Endothelial cell of umbilical vein (primary cell): ENCODE data around the gene ZBTB46. TPM values are rescaled to one million over a fixed set of nuclear protein-coding genes. Genes with fewer than 3 reads are reported as not detected.

Experiments used
- BruUV-seq: library from RNA; stranded (reverse); fragments of 400-500 nt; replicated peaks from 2 replicates; lab custom pipeline; 2021; lab: Mats Ljungman, UMichigan
- CTCF ChIA-PET: fragments of 300-600, 350-600 bp; sonication (Branson Sonifier 250); formaldehyde crosslinking; loops from one replicate; lab custom pipeline; 2021; ENCODE audit warnings: antibody characterized with exemption, inconsistent platforms; lab: Charles Lee
- POLR2A ChIA-PET: fragments of 300-600, 350-600 bp; sonication (Branson Sonifier 250); formaldehyde crosslinking; loops from one replicate; lab custom pipeline; 2021; ENCODE audit warnings: antibody characterized with exemption, inconsistent platforms; lab: Charles Lee
- DNase-seq: peaks from one replicate; pipeline ENCODE4 v3.0.0-alpha.2; 2011; ENCODE audit warnings: low read depth, low spot score
- FAIRE-seq: peaks from 2 replicates; lab custom pipeline; 2011; peaks lifted over from hg19 to GRCh38; lab: Jason Lieb, UNC
- H2AFZ ChIP-seq: 2 replicates; pipeline ENCODE4 v1.6.0; 2012; ENCODE audit warnings: low read depth, low read length, control low read depth, inconsistent platforms
- H3K27ac ChIP-seq: 2 replicates; pipeline ENCODE4 v1.5.1; 2011; ENCODE audit warnings: low read depth, mild to moderate bottlenecking, control low read depth, low read length, moderate library complexity; ENCODE audit not compliant: insufficient read depth
- H3K27me3 ChIP-seq, 2 experiments: 2 replicates each; pipeline versions ENCODE4 v1.6.0 to v1.6.1; 2011; ENCODE audit warnings: low read length in 2 of 2, mixed read lengths in 1 of 2; ENCODE audit not compliant: control insufficient read depth in 2 of 2, insufficient read depth in 2 of 2
- H3K36me3 ChIP-seq, 2 experiments: 2 replicates in 1 of 2; 3 replicates in 1 of 2; pipeline ENCODE4 v1.5.1; 2011; ENCODE audit warnings: low read length in 2 of 2, mild to moderate bottlenecking in 1 of 2, moderate library complexity in 1 of 2; ENCODE audit not compliant: control insufficient read depth in 2 of 2, insufficient read depth in 2 of 2; ENCODE audit errors: extremely low read depth in 1 of 2
- H3K4me1 ChIP-seq: 3 replicates; pipeline ENCODE4 v1.5.1; 2011; ENCODE audit warnings: mild to moderate bottlenecking, low read length; ENCODE audit not compliant: control insufficient read depth, insufficient read depth; ENCODE audit errors: extremely low read depth
- H3K4me2 ChIP-seq: 2 replicates; pipeline ENCODE4 v1.6.1; 2011; ENCODE audit warnings: low read length, control low read depth, mixed read lengths; ENCODE audit not compliant: insufficient read depth
- H3K4me3 ChIP-seq, 3 experiments: fragments of 200-600 bp in 1 of 3; sonication (generic), shearing (Covaris generic) in 1 of 3; replicated peaks in 1 of 3; 2 replicates each; pipeline ENCODE4 v1.5.1; 2011 to 2016; ENCODE audit warnings: control low read depth in 3 of 3, low read length in 3 of 3, mild to moderate bottlenecking in 2 of 3, inconsistent platforms in 1 of 3, low read depth in 1 of 3, moderate library complexity in 1 of 3; ENCODE audit not compliant: insufficient read depth in 1 of 3
- H3K79me2 ChIP-seq: 2 replicates; pipeline ENCODE4 v1.6.0; 2012; ENCODE audit warnings: low read length, inconsistent platforms; ENCODE audit not compliant: control insufficient read depth, insufficient read depth
- H3K9ac ChIP-seq: replicated peaks from 2 replicates; pipeline ENCODE3; 2011; ENCODE audit warnings: low read length, control low read depth; ENCODE audit not compliant: insufficient read depth; ENCODE audit errors: extremely low read depth
- H3K9me1 ChIP-seq: replicated peaks from 3 replicates; pipeline ENCODE4 v1.6.0; 2011; ENCODE audit warnings: mild to moderate bottlenecking, low read length; ENCODE audit not compliant: control insufficient read depth, insufficient read depth; ENCODE audit errors: extremely low read depth
- H3K9me3 ChIP-seq: replicated peaks from 2 replicates; pipeline ENCODE4 v1.5.1; 2012; ENCODE audit warnings: low read length, inconsistent platforms; ENCODE audit not compliant: control insufficient read depth, insufficient read depth
- H4K20me1 ChIP-seq: replicated peaks from 2 replicates; pipeline ENCODE3; 2011; ENCODE audit warnings: mild to moderate bottlenecking, low read length; ENCODE audit not compliant: control insufficient read depth, insufficient read depth; ENCODE audit errors: extremely low read depth
- CTCF ChIP-seq, 2 donors: IDR thresholded peaks; 1 replicate in 1 of 2; 2 replicates in 1 of 2; pipeline ENCODE4 v1.5.1; 2011; ENCODE audit warnings: low read length in 2 of 2, mild to moderate bottlenecking in 2 of 2, moderate library complexity in 2 of 2, control low read depth in 1 of 2, inconsistent platforms in 1 of 2, low read depth in 1 of 2; ENCODE audit not compliant: insufficient read depth in 1 of 2; ENCODE audit errors: extremely low read depth in 1 of 2
- EZH2 ChIP-seq: IDR thresholded peaks from 2 replicates; pipeline ENCODE4 v1.6.1; 2012; ENCODE audit warnings: borderline replicate concordance, low read depth, mild to moderate bottlenecking, moderate library complexity, low read length, inconsistent platforms; ENCODE audit not compliant: severe bottlenecking
- FOS ChIP-seq: IDR thresholded peaks from 2 replicates; pipeline ENCODE4 v1.6.1; 2011; ENCODE audit warnings: mild to moderate bottlenecking, low read length, moderate library complexity, borderline replicate concordance; ENCODE audit not compliant: insufficient read depth
- GATA2 ChIP-seq: IDR thresholded peaks from 2 replicates; pipeline ENCODE4 v1.7.0; 2011; ENCODE audit warnings: low read depth, mild to moderate bottlenecking, moderate library complexity, mixed read lengths, low read length; ENCODE audit not compliant: insufficient read length, insufficient read depth
- JUN ChIP-seq: IDR thresholded peaks from 2 replicates; pipeline ENCODE4 v1.6.1; 2011; ENCODE audit warnings: borderline replicate concordance, low read depth; ENCODE audit not compliant: insufficient read length, insufficient read depth
- MAX ChIP-seq: IDR thresholded peaks from 2 replicates; pipeline ENCODE4 v1.6.1; 2011; ENCODE audit not compliant: insufficient read depth, insufficient read length
- MYC ChIP-seq: IDR thresholded peaks from one replicate; pipeline ENCODE4 v1.6.1; 2011; ENCODE audit warnings: mild to moderate bottlenecking, low read depth, low read length
- POLR2A ChIP-seq: IDR thresholded peaks from 2 replicates; pipeline ENCODE4 v1.6.1; 2012; ENCODE audit warnings: low read depth, mild to moderate bottlenecking, control low read depth, low read length
- POLR2AphosphoS5 ChIP-seq: IDR thresholded peaks from 2 replicates; pipeline ENCODE4 v1.6.1; 2012; ENCODE audit warnings: low read depth, mild to moderate bottlenecking, control low read depth, low read length, moderate library complexity; ENCODE audit not compliant: insufficient read depth
- dilution Hi-C: fragments of 300-500 bp; cut with MboI; formaldehyde crosslinking; loops from one replicate; pipeline ENCODE4 v1.15.0; 2019; ENCODE audit warnings: low sequenced_read_pairs; ENCODE audit not compliant: extremely low pct_ligation_motif_present
- intact Hi-C: fragments of 100-400 bp; cut with micrococcal nuclease; formaldehyde crosslinking; loops from one replicate; pipeline ENCODE4 v1.10.0; 2022
- polyA plus RNA-seq, 4 experiments: library from polyadenylated mRNA; depleted of rRNA in 3 of 4; stranded (reverse) in 3 of 4; unstranded in 1 of 4; fragments of >200 nt; gene quantifications; 2 replicates each; pipeline versions ENCODE4 v1.2.1 to v1.2.3, GENCODE V29; 2011 to 2012; ENCODE audit warnings: missing spikeins in 1 of 4
- total RNA-seq: library from RNA; stranded (reverse); gene quantifications from 2 replicates; pipeline ENCODE4 v1.2.3, GENCODE V29; 2021

The ZBTB46 gene
- total and polyA plus RNA-seq, 2 donors (not counting 3 experiments of a cell fraction or from before 2014, with no cell fraction given), result 1.3 to 7.1 TPM

GRCh38 chr20:63756648-63756991 is 74.4 kb downstream of the ZBTB46 start:
- no peak for TF ChIP-seq EZH2
- no peak for TF ChIP-seq POLR2A
- TF ChIP-seq FOS, result no peak
- no peak for TF ChIP-seq JUN
- TF ChIP-seq POLR2AphosphoS5, result no peak
- TF ChIP-seq MYC, result no peak
- TF ChIP-seq CTCF (IDR thresholded peaks at IDR 0.05; ENCODE audit: extremely low read depth in 1 of 2, insufficient read depth in 1 of 2, low read depth in 1 of 2, low read length in 2 of 2), result no peak
- no peak for TF ChIP-seq MAX
- TF ChIP-seq GATA2, result no peak
- POLR2A ChIA-PET, result no interaction called here
- H2AFZ ChIP-seq, result no peak overlapping the region
- H3K4me3 ChIP-seq, result no peak overlapping the region
- no peak for DNase-seq
- no peaks in the 10 kb centered on the region for H3K36me3 ChIP-seq
- no TSS peak for BruUV-seq
- no peaks in the 10 kb centered on the region for H3K79me2 ChIP-seq
- no peaks in the 10 kb centered on the region for H4K20me1 ChIP-seq
- no peaks in the 10 kb centered on the region for H3K4me1 ChIP-seq
- H3K27me3 ChIP-seq, result no peaks in the 10 kb centered on the region
- no peaks in the 10 kb centered on the region for H3K9me1 ChIP-seq
- FAIRE-seq, result no peak
- H3K9ac ChIP-seq, result no peak overlapping the region
- dilution Hi-C loops (no loop called here), intact Hi-C loops (no loop called here)
- no peak overlapping the region for H3K4me2 ChIP-seq
- no peak overlapping the region for H3K27ac ChIP-seq
- no peaks in the 10 kb centered on the region for H3K9me3 ChIP-seq
- CTCF ChIA-PET, result no interaction called here
